SK-N-SH treated with all-trans-retinoic acid at 6 μM for 48 hours (cell line): ENCODE data around the gene CTAGE1.

Experiments used
- ATAC-seq: fragments of 200-7000 bp; cut with Tn5 transposase; 3 replicates; pipeline ENCODE4 v1.9.1; 2020; ENCODE audit warnings: mild to moderate bottlenecking, moderate library complexity
- ARNTL ChIP-seq: fragments of 450-650 bp; formaldehyde crosslinking; IDR thresholded peaks from 2 replicates; pipeline ENCODE4 v1.5.0; 2020; ENCODE audit warnings: low read depth, mild to moderate bottlenecking, moderate library complexity, borderline replicate concordance
- BACH2 ChIP-seq: fragments of 250-450 bp; sonication (Bioruptor Pico); IDR thresholded peaks from 2 replicates; pipeline ENCODE4 v1.9.0; 2021; ENCODE audit warnings: mild to moderate bottlenecking, borderline replicate concordance
- ESRRG ChIP-seq: fragments of 250-450 bp; sonication (Bioruptor Pico); IDR thresholded peaks from 2 replicates; pipeline ENCODE4 v1.6.1; 2021; ENCODE audit warnings: mild to moderate bottlenecking
- GLIS3 ChIP-seq: fragments of 250-450 bp; sonication (Bioruptor Pico); IDR thresholded peaks from 2 replicates; pipeline ENCODE4 v1.5.0; 2020; ENCODE audit warnings: mild to moderate bottlenecking, moderate library complexity
- ISL1 ChIP-seq: fragments of 250-450 bp; sonication (Bioruptor Pico); IDR thresholded peaks from 2 replicates; pipeline ENCODE4 v2.1.2; 2022; ENCODE audit warnings: mild to moderate bottlenecking, moderate library complexity
- OSR1 ChIP-seq: fragments of 250-450 bp; sonication (Bioruptor Pico); IDR thresholded peaks from 2 replicates; pipeline ENCODE4 v1.8.0; 2022; ENCODE audit warnings: moderate library complexity, mild to moderate bottlenecking, inconsistent platforms
- SNAI2 ChIP-seq: fragments of 250-450 bp; sonication (Bioruptor Pico); IDR thresholded peaks from 2 replicates; pipeline ENCODE4 v1.5.0; 2020; ENCODE audit warnings: mild to moderate bottlenecking, moderate library complexity
- TCF4 ChIP-seq: fragments of 250-450 bp; sonication (Bioruptor Pico); IDR thresholded peaks from 2 replicates; pipeline ENCODE4 v1.8.0; 2021; ENCODE audit warnings: mild to moderate bottlenecking, moderate library complexity, borderline replicate concordance
- TOX ChIP-seq: fragments of 250-450 bp; sonication (Bioruptor Pico); IDR thresholded peaks from 2 replicates; pipeline ENCODE4 v1.8.0; 2021; ENCODE audit warnings: mild to moderate bottlenecking, moderate library complexity, borderline replicate concordance
- ZC3H10 ChIP-seq: fragments of 250-450 bp; sonication (Bioruptor Pico); IDR thresholded peaks from 2 replicates; pipeline ENCODE4 v1.5.1; 2021; ENCODE audit warnings: mild to moderate bottlenecking, moderate library complexity
- ZFP30 ChIP-seq: fragments of 450-650 bp; formaldehyde crosslinking; IDR thresholded peaks from 2 replicates; pipeline ENCODE4 v1.5.0; 2022; ENCODE audit warnings: mild to moderate bottlenecking, moderate library complexity
- ZNF70 ChIP-seq: fragments of 450-650 bp; formaldehyde crosslinking; IDR thresholded peaks from 2 replicates; pipeline ENCODE4 v1.5.0; 2020; ENCODE audit warnings: mild to moderate bottlenecking, moderate library complexity
- ZNF8 ChIP-seq: fragments of 450-650 bp; formaldehyde crosslinking; IDR thresholded peaks from 2 replicates; pipeline ENCODE4 v1.5.0; 2020; ENCODE audit warnings: mild to moderate bottlenecking, moderate library complexity
- TF ChIP-seq, protein P1 (sequence below): fragments of 250-450 bp; sonication (Bioruptor Pico); IDR thresholded peaks from 2 replicates; pipeline ENCODE4 v1.5.1; 2021; ENCODE audit warnings: mild to moderate bottlenecking, moderate library complexity
- TF ChIP-seq, protein P2 (sequence below): fragments of 250-450 bp; sonication (Bioruptor Pico); IDR thresholded peaks from 2 replicates; pipeline ENCODE4 v1.8.0; 2020; ENCODE audit warnings: mild to moderate bottlenecking, moderate library complexity, borderline replicate concordance
- TF ChIP-seq, protein P3 (sequence below): fragments of 250-450 bp; sonication (Bioruptor Pico); IDR thresholded peaks from 2 replicates; pipeline ENCODE4 v1.5.0; 2020; ENCODE audit warnings: mild to moderate bottlenecking, moderate library complexity
- TF ChIP-seq, protein P4 (sequence below): fragments of 250-450 bp; sonication (Bioruptor Pico); IDR thresholded peaks from 2 replicates; pipeline ENCODE4 v1.5.1; 2020; ENCODE audit warnings: low read depth, mild to moderate bottlenecking, moderate library complexity
- TF ChIP-seq, protein P5 (sequence below): fragments of 250-450 bp; sonication (Bioruptor Pico); IDR thresholded peaks from 2 replicates; pipeline ENCODE4 v1.8.0; 2021; ENCODE audit warnings: low read depth, mild to moderate bottlenecking, moderate library complexity, borderline replicate concordance

CTAGE1 gene

DNA sequence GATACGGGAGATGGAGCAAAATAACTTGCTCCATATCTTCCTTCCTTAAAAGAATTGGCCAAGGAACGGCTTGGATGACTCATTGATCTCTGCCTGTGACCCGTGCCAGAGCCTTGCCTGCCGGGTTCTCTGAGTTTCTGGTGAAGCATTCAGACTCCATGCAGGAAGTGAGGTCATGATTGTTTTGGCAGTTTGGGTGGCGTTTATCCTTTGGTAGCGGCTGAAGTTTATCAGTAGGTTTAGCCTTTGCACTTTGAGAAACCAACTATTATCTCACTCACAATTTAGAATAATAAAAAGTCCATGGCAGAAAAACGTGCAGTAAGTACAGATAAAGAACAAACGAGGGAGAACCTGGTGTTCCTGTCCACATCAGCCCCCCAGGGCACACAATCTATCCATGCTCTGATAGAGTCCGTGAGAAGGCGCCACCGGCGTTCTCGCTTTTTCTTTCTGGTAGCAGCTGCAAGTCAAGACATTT is 15.0 kb upstream of the CTAGE1 start:
- ATAC-seq = peak; percentile 75

DNA sequence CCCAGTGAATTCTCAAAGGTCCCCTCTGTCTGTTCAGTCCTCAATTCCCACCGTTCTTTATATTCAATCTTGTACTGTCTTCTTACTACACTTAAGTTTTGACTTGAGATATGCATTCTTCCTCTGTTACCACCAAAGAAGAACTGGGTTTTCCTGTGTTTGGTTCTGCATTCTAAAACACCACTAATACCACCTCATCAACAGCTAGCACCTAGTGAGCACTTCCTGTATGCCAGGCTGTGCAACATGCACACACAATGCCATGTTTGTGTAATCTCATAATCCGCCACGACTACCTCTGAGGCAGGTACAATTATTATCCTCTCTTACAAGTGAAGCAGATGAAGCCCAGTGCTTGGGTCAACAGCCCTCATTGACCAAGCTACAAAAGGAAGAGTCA is 11.8 kb upstream of the CTAGE1 start:
- ATAC-seq = no peak
- TF ChIP-seq ZFP30 (CRISPR knock-in tag) (no peak), ZNF8 (CRISPR knock-in tag) (no peak)
- TF ChIP-seq, protein P1, sequence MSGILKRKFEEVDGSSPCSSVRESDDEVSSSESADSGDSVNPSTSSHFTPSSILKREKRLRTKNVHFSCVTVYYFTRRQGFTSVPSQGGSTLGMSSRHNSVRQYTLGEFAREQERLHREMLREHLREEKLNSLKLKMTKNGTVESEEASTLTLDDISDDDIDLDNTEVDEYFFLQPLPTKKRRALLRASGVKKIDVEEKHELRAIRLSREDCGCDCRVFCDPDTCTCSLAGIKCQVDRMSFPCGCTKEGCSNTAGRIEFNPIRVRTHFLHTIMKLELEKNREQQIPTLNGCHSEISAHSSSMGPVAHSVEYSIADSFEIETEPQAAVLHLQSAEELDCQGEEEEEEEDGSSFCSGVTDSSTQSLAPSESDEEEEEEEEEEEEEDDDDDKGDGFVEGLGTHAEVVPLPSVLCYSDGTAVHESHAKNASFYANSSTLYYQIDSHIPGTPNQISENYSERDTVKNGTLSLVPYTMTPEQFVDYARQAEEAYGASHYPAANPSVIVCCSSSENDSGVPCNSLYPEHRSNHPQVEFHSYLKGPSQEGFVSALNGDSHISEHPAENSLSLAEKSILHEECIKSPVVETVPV (CRISPR knock-in tag) = no peak
- TF ChIP-seq, all 23 proteins: peak for 0

More for the DNA sequence above, 15.0 kb upstream of the CTAGE1 start:
- TF ChIP-seq OSR1 (CRISPR knock-in tag) (no peak), TOX (CRISPR knock-in tag) (no peak), TCF4 (CRISPR knock-in tag) (no peak)
- TF ChIP-seq, protein P2, sequence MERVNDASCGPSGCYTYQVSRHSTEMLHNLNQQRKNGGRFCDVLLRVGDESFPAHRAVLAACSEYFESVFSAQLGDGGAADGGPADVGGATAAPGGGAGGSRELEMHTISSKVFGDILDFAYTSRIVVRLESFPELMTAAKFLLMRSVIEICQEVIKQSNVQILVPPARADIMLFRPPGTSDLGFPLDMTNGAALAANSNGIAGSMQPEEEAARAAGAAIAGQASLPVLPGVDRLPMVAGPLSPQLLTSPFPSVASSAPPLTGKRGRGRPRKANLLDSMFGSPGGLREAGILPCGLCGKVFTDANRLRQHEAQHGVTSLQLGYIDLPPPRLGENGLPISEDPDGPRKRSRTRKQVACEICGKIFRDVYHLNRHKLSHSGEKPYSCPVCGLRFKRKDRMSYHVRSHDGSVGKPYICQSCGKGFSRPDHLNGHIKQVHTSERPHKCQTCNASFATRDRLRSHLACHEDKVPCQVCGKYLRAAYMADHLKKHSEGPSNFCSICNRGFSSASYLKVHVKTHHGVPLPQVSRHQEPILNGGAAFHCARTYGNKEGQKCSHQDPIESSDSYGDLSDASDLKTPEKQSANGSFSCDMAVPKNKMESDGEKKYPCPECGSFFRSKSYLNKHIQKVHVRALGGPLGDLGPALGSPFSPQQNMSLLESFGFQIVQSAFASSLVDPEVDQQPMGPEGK (CRISPR knock-in tag) = no peak

DNA sequence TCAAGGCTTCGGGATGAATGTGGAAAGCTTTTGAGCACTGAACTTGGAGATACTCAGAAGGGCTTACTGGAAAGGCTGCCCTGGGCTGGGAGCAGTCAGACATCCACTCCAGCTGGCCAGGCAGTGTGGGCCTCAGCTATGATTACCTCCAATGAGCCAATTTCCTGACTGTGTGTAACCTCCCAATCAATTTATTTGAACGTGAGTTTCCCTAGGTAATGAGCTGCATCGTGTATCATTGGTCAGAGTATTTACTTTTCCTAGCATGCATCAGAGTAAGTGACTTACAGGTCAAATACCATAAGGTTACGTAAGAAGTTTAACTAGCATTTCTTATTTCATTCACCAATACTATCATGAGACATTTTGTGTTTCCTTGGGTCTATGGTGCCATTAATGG is 11.0 kb upstream of the CTAGE1 start:
- no peak for TF ChIP-seq ARNTL (CRISPR knock-in tag)
- TF ChIP-seq, protein P3, sequence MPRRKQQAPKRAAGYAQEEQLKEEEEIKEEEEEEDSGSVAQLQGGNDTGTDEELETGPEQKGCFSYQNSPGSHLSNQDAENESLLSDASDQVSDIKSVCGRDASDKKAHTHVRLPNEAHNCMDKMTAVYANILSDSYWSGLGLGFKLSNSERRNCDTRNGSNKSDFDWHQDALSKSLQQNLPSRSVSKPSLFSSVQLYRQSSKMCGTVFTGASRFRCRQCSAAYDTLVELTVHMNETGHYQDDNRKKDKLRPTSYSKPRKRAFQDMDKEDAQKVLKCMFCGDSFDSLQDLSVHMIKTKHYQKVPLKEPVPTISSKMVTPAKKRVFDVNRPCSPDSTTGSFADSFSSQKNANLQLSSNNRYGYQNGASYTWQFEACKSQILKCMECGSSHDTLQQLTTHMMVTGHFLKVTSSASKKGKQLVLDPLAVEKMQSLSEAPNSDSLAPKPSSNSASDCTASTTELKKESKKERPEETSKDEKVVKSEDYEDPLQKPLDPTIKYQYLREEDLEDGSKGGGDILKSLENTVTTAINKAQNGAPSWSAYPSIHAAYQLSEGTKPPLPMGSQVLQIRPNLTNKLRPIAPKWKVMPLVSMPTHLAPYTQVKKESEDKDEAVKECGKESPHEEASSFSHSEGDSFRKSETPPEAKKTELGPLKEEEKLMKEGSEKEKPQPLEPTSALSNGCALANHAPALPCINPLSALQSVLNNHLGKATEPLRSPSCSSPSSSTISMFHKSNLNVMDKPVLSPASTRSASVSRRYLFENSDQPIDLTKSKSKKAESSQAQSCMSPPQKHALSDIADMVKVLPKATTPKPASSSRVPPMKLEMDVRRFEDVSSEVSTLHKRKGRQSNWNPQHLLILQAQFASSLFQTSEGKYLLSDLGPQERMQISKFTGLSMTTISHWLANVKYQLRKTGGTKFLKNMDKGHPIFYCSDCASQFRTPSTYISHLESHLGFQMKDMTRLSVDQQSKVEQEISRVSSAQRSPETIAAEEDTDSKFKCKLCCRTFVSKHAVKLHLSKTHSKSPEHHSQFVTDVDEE (CRISPR knock-in tag) = no peak
- TF ChIP-seq ZC3H10 (CRISPR knock-in tag) = no peak
- no peak for TF ChIP-seq TCF4 (CRISPR knock-in tag)
- no peak for TF ChIP-seq OSR1 (CRISPR knock-in tag)
- TF ChIP-seq, protein P4, sequence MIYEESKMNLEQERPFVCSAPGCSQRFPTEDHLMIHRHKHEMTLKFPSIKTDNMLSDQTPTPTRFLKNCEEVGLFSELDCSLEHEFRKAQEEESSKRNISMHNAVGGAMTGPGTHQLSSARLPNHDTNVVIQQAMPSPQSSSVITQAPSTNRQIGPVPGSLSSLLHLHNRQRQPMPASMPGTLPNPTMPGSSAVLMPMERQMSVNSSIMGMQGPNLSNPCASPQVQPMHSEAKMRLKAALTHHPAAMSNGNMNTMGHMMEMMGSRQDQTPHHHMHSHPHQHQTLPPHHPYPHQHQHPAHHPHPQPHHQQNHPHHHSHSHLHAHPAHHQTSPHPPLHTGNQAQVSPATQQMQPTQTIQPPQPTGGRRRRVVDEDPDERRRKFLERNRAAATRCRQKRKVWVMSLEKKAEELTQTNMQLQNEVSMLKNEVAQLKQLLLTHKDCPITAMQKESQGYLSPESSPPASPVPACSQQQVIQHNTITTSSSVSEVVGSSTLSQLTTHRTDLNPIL (CRISPR knock-in tag) = no peak
- TF ChIP-seq TOX (CRISPR knock-in tag) = no peak
- no peak for TF ChIP-seq ZNF70 (CRISPR knock-in tag)
- TF ChIP-seq ISL1 (CRISPR knock-in tag) = no peak
- TF ChIP-seq ZFP30 (CRISPR knock-in tag) = no peak
- ATAC-seq = no peak

DNA sequence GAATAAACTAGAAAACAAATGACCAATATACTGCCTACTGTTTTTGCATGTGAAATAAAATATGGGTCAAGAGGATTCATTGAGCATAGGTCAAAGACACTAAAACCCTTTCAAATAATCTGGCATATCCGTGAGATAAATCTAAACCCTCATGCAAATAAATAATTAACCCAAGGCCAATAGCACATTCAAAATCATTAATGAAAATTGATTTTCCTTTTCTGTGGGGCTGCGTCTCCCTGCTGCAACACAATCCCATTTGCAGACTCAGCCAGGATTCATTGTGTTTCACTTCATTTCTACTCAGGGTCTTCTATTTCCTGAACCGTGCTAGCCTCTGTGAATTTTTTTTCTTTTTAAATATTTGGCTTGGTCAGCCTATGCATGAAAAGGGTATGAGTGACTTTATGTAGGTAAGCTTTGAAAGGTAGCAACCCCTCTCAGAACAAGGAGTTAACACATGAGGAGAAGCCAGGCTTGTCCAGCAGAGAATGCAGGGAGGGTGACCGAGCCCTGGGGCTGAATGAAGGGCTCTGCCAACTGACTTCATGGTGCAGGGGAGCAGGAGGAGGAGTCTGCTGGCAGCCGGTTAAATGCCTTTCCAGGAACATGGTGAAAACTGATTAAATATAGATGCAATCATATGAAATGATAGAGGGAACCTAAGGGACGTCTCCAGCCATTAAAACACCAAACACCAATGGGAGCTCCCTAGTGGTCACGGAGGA is 10.3 kb upstream of the CTAGE1 start:
- ATAC-seq = no peak
- TF ChIP-seq ZC3H10 (CRISPR knock-in tag) = no peak
- TF ChIP-seq, protein P3 (CRISPR knock-in tag) = no peak
- TF ChIP-seq BACH2 (CRISPR knock-in tag) = no peak
- TF ChIP-seq, protein P2 (CRISPR knock-in tag) = no peak
- TF ChIP-seq, protein P4 (CRISPR knock-in tag) = no peak
- no peak for TF ChIP-seq ARNTL (CRISPR knock-in tag)
- no peak for TF ChIP-seq SNAI2 (CRISPR knock-in tag)
- no peak for TF ChIP-seq TCF4 (CRISPR knock-in tag)
- no peak for TF ChIP-seq ESRRG
- TF ChIP-seq, protein P5, sequence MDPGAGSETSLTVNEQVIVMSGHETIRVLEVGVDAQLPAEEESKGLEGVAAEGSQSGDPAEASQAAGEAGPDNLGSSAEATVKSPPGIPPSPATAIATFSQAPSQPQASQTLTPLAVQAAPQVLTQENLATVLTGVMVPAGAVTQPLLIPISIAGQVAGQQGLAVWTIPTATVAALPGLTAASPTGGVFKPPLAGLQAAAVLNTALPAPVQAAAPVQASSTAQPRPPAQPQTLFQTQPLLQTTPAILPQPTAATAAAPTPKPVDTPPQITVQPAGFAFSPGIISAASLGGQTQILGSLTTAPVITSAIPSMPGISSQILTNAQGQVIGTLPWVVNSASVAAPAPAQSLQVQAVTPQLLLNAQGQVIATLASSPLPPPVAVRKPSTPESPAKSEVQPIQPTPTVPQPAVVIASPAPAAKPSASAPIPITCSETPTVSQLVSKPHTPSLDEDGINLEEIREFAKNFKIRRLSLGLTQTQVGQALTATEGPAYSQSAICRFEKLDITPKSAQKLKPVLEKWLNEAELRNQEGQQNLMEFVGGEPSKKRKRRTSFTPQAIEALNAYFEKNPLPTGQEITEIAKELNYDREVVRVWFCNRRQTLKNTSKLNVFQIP = no peak
- TF ChIP-seq GLIS3 (CRISPR knock-in tag) = no peak
